GM20431 (cell line): ENCODE measurements around the gene SEC24D.
"Not testable (repeated sequence)": the region's sequence is repeated elsewhere in the genome, so short reads cannot be mapped to it uniquely, and the experiment has no call there.

ENCODE experiments used
- in situ Hi-C: fragments of 300-500 bp; cut with MseI, MboI; formaldehyde crosslinking; loops from one replicate; pipeline ENCODE4 v1.15.0; 2020; ENCODE audit warnings: low sequenced_read_pairs; ENCODE audit not compliant: unreplicated experiment

The SEC24D gene

DNA sequence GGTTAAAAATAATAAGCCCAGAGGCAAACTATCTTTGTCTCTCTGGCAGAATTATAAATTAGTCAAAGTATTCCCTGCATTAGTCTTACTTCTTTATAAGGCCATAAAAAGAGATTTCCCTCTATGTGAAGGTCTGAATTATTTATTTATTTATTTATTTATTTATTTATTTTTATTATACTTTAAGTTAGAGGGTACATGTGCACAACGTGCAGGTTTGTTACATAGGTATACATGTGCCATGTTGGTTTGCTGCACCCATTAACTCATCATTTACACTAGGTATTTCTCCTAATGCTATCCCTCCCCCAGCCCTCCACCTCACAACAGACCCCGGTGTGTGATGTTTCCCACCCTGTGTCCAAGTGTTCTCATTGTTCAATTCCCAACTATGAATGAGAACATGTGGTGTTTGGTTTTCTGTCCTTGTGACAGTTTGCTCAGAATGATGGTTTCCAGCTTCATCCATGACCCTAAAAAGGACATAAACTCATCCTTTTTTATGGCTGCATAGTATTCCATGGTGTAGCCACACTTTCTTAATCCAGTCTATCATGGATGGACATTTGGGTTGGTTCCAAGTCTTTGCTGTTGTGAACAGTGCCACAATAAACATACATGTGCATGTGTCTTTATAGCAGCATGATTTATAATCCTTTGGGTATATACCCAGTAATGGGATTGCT is 58.8 kb downstream of the SEC24D start:
- in situ Hi-C loops, result not testable (repeated sequence)

DNA sequence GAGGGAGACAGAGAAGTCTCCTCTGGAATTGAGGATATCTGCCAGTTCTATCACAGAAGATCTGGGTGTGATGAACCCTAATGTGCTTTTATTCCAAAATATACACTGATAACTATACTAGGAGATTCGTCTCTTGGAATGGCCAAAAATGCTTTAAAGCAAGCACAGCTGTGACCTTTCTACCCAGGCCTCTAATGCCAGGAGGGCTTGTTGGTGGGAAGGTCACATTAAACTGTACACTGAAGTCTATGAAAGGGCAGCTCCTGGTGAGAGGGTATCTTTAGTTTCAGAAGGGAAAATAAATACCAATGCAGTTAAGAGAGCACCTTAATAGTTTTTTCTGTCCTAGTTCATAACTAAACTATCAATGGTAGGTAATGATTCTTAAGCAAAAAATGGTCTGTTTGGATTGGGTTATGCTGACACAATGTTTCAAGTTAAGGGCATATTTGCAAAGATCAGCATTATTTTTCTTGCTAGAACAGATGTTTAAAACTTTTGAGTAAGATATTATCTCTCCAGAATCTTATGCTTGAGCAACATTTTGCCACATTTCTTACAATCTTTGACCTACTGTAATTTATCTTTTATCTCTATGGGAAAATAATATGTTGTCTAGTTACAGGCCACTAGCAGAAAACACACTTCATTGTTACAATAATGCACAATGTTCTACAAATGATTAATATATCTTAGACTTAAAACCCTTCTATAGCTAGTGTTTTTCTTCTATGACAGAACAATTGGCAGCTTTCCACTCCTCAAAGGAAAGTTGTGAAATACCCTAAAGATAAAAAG is 59.6 kb downstream of the SEC24D start:
- in situ Hi-C loops, result no loop called here

DNA sequence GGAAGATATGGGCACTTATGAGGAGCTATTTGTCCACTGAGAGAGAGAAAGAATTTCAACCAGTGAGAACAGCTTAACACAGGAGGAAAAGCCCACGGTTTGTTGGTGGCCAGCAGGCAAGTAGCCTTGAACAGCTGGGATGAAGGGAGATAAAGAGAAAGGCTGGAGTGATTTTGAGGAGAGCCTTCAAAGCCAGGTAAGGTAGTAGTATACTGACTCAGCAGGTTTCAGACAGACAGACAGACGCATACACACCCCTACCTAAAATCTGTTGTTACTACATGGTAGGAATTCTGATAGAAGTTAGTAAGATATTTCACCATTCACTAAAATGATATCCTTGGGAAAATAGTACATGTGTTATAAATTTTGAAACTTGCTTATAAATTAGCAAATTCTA is 60.5 kb downstream of the SEC24D start:
- in situ Hi-C loops, result no loop called here

DNA sequence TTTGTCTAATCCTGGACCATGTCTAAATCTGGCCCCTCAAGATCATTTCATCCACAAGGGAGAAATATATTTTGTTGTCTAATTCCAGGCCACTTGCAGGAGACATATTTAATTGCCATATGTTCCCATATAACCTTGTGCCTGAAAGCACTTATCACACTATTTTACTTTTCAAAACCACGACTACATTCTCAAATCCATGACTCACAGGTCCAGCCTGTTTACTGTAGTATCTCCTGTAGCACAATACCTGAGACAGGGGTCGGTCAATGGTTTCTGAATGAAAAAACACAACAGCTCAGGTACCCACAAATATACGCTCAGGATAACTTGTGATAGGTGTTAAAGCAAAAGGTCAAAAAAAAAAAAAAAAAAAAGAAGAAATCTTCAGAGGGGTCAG is 60.9 kb downstream of the SEC24D start:
- in situ Hi-C loops, result no loop called here

DNA sequence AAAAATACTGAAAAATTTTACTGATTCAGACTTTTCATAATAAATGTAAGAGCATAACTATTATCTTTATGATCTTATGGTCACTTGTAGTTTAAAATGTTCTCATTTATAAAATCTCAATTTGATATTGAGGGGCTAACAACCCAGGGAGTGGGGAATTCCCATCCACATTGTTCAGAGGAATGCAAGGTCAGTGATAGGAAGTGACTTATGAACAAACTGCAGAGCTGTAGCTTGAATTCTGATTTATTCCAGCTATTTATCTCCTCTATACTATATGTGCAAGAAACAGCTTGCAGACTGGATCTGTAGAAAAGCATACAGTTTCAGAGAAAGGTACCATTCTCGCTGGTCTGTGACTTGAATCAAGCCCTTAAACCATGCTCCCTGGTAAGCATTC is 61.6 kb downstream of the SEC24D start:
- in situ Hi-C loops, result no loop called here

DNA sequence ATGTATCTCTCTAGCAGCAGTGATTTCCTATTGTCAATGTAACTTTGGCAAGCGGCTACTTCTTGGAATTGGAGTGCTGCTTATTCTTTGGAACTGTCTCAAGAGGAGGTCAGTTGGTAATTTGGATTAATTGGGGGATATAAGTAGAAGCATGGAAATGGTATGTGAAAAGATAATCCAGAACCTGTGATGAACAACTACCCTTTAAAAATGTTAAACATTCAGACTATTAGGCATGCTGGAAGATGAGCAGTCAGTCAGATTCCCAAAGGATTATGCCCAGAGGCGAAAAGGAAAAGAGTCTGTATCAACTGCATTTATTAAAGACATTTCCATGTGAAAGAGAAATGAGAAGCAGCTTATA is 62.5 kb downstream of the SEC24D start:
- in situ Hi-C loops, result no loop called here

DNA sequence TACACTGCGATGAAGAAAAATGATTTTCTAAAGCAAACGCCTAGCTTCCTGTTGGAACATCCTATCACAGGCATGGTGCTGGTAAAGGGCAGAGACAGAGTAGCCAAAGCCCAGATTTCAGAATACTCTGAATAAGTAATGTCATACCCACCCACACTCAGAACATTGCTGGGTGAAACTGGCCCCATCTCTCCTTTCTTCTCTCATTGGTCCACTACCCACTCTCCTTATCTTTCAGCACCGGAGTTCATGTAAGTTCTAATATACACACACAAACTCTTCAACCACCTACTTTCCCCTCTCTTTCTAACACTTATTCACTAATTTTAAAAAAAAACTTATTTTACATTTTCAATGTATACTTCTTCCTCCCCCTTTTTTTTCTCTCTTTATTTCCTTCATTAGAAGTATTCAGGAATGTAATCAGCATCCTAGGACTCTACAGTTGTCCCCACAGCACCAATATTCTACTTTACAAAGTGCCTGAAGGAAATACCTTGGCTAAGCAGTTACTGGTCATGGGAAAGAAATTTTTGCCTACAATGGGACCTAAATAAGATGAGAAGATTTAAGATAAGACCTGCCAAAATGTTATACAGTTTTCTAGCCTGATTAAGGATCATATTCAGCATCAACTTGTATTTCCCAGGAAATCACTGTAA is 63.0 kb downstream of the SEC24D start:
- in situ Hi-C loops, result no loop called here

DNA sequence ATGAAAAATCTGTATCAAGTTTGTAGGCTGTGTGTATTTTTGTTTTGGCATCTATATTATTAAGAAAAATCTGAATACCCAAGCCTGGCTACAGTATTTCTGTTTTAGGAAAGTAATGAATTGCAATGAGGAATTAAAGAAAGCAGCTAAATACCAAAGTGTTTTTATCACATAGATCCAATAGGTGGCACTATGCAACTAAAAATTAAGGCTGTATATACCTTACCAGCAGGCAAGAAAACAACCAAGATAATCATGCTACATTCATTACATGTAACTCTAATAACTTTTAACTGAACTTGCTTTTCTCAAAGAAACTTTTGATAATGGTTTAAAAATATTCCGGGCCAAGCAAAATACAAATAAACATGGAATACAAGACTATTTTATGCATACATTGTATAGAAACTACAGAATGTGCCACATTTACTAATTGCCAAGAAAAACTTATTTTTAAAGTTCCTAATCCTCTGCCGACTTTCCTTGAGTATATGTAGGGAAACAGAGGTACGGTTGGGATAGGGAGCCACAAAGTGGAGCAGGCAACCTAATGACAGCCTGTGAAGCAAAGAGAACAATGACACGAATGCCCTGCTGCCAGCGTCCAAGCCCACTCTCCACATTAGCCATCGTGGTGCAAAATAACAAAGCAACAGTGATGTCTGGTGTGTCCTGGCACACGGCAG is 63.7 kb downstream of the SEC24D start:
- in situ Hi-C loops, result no loop called here

DNA sequence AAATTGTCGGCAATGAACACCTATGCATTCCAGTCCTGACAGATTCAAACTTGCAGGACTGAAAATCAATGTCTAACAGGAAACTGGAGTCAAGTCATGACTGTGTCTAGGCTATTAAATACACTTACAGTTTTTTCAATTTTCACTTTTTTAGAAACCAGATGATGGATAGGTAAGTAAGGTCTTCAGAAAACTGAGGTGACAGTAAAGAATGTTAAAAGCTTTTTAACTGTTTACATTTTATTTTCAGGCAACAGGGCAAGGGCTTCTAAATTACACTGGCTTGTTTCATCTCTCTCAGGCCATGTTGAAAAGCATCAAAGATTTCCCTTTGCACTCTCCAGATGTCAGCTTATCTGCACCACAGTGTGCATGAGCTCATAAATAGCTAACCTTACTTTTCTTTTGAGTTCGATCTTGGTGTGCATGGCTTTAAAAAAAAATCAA is 65.2 kb downstream of the SEC24D start:
- in situ Hi-C loops, result no loop called here

DNA sequence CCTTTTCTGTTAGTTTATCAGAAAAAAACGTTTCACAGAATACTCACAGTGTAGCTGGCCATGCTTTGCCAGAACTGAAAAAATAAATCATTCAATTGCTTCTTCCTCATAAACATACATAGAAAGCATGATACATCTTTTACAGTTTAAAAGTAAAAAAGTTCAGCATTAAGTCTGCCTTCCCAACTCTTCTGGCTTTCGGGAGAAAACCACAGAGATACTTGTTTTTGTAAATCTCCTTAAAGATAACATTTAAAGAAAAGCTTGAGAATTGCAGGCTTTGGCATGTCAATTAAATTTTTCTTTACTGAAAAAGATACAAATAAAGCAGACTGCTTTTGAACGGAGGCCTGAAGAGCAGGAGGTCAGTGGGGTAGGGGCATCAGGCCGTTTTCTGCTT is 66.8 kb downstream of the SEC24D start:
- in situ Hi-C loops, result no loop called here

DNA sequence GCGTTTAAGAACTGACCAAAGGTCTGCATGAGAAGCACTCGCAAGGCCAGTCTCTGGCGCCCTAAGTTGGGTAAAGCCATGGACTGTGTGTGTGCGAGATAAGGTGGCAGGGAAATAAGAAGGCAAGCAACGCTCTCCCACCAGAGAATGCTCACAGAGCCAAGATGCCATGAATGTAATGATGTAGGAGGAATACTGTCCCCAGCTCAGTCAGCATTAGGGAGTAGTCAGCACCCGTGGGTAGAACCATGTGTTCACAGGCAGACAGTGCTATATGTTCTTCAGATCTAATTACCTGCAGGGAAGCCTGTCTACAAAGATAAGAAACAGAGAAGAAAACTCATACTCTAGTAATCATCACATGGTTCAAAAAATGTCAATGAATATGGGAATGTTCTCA is 68.8 kb downstream of the SEC24D start:
- in situ Hi-C loops, result no loop called here

DNA sequence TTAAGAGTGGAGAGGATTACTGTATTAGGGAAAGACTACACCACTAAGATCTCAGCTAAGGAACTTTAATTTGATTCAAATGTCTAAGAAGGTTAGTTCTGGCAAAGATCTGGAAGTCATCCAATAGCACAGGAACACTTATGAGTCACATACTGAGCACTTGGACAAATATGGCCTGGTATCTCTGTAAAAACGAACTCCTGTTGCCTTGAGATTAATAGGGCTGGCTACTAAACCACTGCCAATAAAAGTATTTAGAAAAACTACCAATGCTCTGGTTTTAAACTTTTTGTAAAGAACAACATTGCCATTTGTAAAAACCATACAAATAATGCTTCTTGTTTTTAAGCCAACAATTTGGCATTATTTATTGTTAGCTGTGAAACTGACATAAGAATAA is 70.5 kb downstream of the SEC24D start:
- in situ Hi-C loops, result no loop called here

DNA sequence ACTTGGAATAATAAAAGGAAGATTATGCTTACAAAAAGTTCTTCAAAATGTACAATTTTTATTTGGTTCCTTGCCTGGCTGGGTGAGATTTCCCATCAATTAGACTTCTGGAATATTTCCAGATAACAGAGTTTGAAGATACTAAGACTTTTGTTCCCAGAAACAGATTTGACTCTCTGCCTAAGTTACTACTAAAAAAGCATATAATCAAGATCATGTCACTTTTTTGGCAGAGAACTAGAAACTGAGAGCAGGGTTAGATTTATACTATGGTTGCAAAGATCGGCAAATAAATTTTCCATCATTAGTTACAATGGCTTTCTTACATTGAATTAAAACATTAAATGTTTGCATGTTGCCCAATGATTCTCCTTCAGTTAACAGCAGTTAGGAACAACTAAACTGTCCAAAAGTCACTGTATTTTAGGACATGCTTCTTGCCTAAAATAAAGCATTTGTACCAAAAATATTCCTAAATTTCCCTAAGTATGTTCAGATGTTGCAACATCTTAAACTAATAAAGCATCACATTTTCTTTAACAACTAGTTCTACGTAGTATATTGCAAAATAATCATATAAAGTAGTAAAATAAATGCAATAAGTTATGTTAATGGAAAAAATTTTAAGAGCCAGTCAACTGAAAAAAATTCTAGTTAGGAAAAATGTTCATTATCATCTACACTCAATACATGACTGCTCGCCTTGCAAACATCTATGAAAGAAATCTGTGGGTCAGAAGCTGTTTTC is 73.0 kb downstream of the SEC24D start:
- in situ Hi-C loops, result no loop called here

DNA sequence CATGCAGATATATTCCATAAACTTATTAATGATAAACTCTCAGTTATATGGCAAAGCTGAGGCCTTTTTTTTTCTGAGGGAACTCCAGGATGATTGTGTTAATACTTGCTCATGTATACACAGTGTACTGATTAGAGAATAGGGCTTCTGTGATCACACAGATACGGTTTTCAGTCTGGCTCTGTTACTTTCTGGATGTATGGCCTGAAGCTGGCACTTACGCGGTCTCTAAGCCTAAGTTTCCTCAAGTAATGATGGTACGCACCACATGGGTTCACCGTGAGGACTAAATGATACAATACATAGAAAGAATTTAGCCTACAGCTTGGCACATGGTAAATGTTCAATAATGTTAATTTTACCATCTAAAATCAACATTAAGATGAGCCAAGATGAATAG is 73.8 kb downstream of the SEC24D start:
- in situ Hi-C loops, result no loop called here

DNA sequence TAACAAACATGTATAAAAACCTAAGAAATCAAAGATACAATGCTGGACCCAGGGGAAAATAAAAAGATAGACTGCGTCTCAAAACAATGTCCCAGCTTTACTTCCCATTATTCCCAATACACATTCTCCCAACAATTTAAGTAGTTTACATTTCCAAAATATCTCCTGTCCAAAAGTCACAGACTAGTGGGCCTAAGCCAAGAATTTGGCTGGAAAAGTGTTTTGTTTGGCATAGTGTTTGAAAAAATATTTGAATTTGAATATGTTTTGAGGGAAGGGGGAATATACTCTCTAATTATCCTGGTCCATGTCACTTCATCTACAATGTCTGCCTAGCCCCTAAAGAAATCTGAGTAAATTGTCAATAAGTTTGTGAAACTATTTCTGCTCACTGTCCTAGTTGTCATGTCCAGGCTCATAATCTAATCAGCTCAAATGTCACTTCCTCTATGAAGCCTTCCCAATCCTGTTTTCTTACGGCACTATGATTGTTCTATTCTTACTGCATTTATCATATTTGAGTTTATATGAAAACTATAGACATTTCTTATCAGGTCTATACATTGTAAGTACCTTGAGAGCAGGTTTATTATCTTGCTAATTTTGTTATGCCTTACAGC is 74.4 kb downstream of the SEC24D start:
- in situ Hi-C loops, result no loop called here

DNA sequence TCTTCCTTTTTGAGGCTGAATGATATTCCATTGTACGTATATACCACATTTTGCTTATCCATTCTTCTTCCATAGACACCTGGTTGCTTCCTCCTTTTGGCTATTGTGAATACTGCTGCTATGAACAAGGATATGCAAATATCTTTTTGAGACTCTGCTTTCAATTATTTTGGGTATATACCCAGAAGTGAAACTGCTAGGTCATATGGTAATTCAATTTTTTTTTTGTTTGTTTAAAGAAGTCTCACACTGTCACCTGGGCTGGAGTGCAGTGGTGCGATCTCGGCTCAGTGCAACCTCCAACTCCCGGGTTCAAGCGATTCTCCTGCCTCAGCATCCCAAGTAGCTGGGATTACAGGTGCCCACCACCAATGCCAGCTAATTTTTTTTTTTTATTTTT is 75.4 kb downstream of the SEC24D start:
- in situ Hi-C loops, result no loop called here

DNA sequence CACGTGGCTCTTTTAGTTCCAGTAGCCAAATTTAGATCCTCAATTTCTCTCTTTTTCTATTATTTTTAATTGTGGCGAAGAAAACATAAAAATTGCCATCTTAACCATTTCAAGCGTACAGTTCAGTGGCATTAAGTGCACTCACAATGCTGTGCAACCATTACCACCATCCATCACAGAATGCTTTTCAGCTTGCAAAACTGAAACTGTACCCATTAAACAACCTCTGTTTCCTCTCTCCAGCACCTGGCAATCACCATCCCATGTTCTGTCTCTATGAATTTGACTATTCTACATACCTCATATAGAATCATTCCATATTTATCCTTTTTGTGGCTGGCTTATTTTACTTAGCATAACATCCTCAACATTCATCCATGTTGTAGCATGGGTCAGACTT is 75.8 kb downstream of the SEC24D start:
- in situ Hi-C loops, result no loop called here

DNA sequence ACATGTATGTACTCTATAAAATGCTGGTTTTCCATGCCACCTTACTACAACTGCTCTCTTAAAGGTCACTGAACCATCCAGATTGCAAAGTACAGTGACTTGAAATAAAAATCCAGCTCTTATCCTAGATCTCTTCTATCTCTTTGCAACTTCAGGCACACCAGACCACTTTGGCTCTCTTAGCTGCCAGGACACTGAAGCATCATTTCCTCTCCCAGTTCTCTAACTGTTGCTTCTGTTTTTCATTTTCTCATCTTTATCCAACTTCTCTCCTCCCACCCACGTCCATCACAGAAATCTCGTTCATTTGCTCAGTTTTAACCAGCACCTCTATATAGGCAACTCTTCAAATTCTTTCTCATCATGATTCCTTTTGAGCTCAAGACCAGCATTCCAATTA is 76.4 kb downstream of the SEC24D start:
- in situ Hi-C loops, result no loop called here

DNA sequence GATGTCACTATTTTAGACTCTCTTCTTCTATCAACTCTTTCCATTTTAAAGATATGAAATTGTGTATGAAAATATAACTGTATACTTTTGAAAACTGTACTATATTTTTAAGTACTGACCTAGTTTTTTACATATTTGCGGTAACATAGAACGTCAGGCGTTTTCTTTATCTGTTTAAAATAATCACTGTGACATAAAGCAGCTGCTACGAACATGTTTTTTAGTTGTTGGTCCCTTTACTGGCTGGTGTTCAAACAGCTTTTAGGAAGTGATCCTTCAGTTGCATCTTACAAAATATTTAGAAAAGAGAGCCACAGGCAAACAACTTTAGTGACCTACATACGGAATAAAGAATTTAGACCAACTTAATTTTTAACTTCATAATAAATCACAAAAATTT is 77.6 kb downstream of the SEC24D start:
- in situ Hi-C loops, result no loop called here
